PC-3 (cell line): Measurements from ENCODE around the gene NECTIN4.
"Not testable (repeated sequence)": the region's sequence is repeated elsewhere in the genome, so short reads cannot be mapped to it uniquely, and the experiment has no call there.

Experiments used
- CTCF ChIP-seq: fragments of 300-600 bp; sonication (generic); conservative IDR thresholded peaks from 2 replicates; pipeline ENCODE4 v1.5.1; 2017; ENCODE audit warnings: antibody characterized with exemption, low read depth, mild to moderate bottlenecking, low read length
- EZH2 ChIP-seq: fragments of 300-600 bp; sonication (generic); IDR thresholded peaks from one replicate; pipeline ENCODE4 v1.6.1; 2017; ENCODE audit warnings: antibody characterized with exemption, mild to moderate bottlenecking, low read length; ENCODE audit not compliant: unreplicated experiment

GRCh38 chr1:161115961-161116360 is 26.6 kb upstream of the NECTIN4 start:
- TF ChIP-seq EZH2, CTCF: not testable (repeated sequence)
